Breast epithelium (tissue), 3 donors: ENCODE results near the gene CEP112.

Source experiments
- CTCF ChIP-seq, 3 donors: fragments of 450-650 bp; IDR thresholded peaks; one replicate each; pipeline ENCODE4 v1.5.1; 2016 to 2017; ENCODE audit warnings: antibody characterized with exemption in 3 of 3, mild to moderate bottlenecking in 3 of 3, moderate library complexity in 3 of 3
- POLR2A ChIP-seq: fragments of 450-650 bp; IDR thresholded peaks from one replicate; pipeline ENCODE4 v1.6.1; 2016; ENCODE audit warnings: antibody characterized with exemption, mild to moderate bottlenecking, moderate library complexity

DNA sequence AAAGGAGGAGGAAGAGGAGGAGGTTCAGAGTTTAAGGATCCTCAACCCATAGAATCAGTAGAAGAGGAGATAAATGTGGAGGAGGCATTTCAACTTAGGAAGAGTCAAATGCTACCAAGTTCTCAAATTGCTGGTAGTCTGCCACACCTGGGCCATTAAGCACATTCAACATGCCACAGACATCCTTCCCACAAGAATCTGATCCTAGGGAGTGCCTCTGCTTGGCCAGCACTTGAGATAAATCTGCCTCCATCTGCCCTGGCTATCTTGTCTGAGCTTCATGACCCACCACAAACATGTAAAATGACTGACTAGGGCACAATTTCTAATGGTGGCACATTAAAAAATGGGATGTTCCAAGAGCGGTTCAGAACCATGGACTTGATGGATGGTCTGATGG is 593.2 kb downstream of the CEP112 start:
- TF ChIP-seq CTCF (IDR thresholded peaks at IDR 0.05) (no peak), POLR2A (no peak)
